ENCODE data around the gene TMEM245.

The TMEM245 gene

DNA sequence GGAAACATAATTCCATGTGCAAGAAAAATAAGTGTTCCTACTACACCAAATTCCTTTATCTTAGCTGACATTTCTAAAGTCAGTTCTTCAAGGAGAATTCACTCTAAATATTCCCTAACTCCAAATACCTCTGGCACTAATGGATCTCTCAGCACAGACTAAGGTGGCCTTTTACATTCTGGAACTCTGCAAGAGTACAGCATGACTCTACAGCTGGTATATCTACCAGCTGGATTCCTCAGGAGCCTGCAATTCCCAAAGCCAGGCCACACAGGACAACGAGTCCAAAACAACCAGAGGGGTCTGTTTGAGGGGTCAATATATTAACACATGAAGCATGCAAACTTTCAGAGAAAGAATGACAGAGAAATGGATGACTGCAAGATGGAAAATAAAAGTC is 27.2 kb downstream of the TMEM245 start:
- no peak overlapping the region for H3K27ac ChIP-seq
- H3K4me3 ChIP-seq (ENCODE audit: low read depth in 1 of 2, low read length in 1 of 2), result no peak overlapping the region
- H3K4me1 ChIP-seq (ENCODE audit: control insufficient read depth in 1 of 2, insufficient read depth in 1 of 2, low read depth in 1 of 2, low read length in 1 of 2), result no peaks in the 10 kb centered on the region
- TF ChIP-seq, protein P1, sequence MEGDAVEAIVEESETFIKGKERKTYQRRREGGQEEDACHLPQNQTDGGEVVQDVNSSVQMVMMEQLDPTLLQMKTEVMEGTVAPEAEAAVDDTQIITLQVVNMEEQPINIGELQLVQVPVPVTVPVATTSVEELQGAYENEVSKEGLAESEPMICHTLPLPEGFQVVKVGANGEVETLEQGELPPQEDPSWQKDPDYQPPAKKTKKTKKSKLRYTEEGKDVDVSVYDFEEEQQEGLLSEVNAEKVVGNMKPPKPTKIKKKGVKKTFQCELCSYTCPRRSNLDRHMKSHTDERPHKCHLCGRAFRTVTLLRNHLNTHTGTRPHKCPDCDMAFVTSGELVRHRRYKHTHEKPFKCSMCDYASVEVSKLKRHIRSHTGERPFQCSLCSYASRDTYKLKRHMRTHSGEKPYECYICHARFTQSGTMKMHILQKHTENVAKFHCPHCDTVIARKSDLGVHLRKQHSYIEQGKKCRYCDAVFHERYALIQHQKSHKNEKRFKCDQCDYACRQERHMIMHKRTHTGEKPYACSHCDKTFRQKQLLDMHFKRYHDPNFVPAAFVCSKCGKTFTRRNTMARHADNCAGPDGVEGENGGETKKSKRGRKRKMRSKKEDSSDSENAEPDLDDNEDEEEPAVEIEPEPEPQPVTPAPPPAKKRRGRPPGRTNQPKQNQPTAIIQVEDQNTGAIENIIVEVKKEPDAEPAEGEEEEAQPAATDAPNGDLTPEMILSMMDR (IDR thresholded peaks at IDR 0.05), result no peak
- no peaks in the 10 kb centered on the region for H3K9me3 ChIP-seq
- no peaks in the 10 kb centered on the region for H3K27me3 ChIP-seq
- peaks cover 38% of the 10 kb centered on the region for H3K36me3 ChIP-seq

DNA sequence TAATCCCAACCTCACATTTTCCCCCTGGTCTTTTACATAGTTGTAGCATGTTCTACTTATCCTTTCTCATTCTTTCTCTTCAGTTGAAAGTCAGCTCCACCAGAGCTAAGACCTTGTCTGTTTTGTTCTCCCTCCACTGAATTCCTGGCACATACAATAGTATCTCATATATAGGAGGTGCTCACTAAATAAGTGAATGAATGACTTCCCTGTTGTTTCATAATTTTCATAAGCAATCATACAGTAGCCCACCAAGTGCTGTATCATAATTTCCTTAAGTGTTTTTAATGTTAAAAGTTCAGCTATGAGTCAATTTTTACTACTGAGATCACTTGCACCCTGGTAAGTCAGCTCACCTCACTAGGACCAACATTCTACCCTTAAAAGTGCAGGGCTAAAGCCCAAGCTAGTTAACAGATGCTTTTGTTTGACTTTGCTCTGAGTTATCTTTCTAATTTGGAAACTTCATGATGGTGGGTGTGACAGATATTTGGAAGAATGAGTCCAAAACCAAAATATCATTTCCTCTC is 27.6 kb downstream of the TMEM245 start:
- H3K4me1 ChIP-seq (ENCODE audit: control insufficient read depth in 1 of 2, insufficient read depth in 1 of 2, low read depth in 1 of 2, low read length in 1 of 2), result no peaks in the 10 kb centered on the region
- TF ChIP-seq, protein P1 (IDR thresholded peaks at IDR 0.05), result no peak

DNA sequence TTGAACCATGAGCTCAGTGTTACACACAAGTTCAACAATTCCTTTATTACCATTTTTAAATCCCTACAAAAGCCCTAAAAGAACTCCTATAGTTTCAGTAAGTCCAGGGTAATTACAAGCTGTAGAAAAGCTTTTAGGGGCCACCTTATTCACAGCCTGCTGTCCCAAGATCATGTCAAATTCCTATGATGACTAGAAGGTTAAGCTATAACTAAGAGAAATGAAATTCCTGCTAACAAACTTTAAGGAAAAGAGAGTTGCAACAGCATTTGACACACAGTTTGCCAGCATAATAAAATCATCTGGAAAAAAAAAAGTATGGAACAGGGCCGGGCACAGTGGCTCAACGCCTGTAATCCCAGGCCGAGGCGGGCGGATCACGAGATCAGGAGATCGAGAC is 31.5 kb downstream of the TMEM245 start:
- H3K4me1 ChIP-seq (ENCODE audit: control insufficient read depth in 1 of 2, insufficient read depth in 1 of 2, low read depth in 1 of 2, low read length in 1 of 2), result no peaks in the 10 kb centered on the region
- H3K9me3 ChIP-seq, result no peaks in the 10 kb centered on the region
- H3K27me3 ChIP-seq, result no peaks in the 10 kb centered on the region
- H3K4me3 ChIP-seq (ENCODE audit: low read depth in 1 of 2, low read length in 1 of 2), result no peak overlapping the region
- H3K27ac ChIP-seq, result no peak overlapping the region
- TF ChIP-seq, protein P1 (IDR thresholded peaks at IDR 0.05), result no peak
- H3K36me3 ChIP-seq, result peaks cover 43% of the 10 kb centered on the region

More for the DNA sequence above, 27.6 kb downstream of the TMEM245 start:
- Histone ChIP-seq H3K4me3 (ENCODE audit: low read depth in 1 of 2, low read length in 1 of 2) (no peak overlapping the region), H3K27me3 (no peaks in the 10 kb centered on the region), H3K27ac (no peak overlapping the region), H3K9me3 (no peaks in the 10 kb centered on the region), H3K36me3 (peaks cover 42% of the 10 kb centered on the region)

DNA sequence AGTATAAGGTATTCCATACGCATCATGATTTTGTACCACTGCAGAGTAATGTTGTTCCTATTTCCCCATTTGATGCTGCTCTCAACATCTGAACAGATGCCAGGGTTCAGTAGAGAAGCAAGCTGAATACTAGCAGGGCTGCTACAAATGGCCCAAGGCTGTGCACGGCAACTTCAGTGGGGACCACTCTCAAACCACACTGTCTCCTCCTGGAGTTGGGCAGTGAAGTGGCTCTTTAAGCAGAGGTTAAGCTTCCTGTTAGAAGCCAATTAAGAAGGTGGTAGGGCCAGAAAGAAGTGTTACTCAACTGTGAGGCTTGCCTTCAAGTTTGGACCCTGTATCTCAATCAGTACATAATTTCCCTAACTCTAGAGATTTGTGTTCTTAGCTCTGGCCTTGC is 32.0 kb downstream of the TMEM245 start:
- Histone ChIP-seq H3K9me3 (no peaks in the 10 kb centered on the region), H3K27ac (no peak overlapping the region), H3K4me3 (ENCODE audit: low read depth in 1 of 2, low read length in 1 of 2) (no peak overlapping the region), H3K4me1 (ENCODE audit: control insufficient read depth in 1 of 2, insufficient read depth in 1 of 2, low read depth in 1 of 2, low read length in 1 of 2) (no peaks in the 10 kb centered on the region), H3K27me3 (no peaks in the 10 kb centered on the region), H3K36me3 (peaks cover 42% of the 10 kb centered on the region)
- TF ChIP-seq, protein P1 (IDR thresholded peaks at IDR 0.05), result no peak

DNA sequence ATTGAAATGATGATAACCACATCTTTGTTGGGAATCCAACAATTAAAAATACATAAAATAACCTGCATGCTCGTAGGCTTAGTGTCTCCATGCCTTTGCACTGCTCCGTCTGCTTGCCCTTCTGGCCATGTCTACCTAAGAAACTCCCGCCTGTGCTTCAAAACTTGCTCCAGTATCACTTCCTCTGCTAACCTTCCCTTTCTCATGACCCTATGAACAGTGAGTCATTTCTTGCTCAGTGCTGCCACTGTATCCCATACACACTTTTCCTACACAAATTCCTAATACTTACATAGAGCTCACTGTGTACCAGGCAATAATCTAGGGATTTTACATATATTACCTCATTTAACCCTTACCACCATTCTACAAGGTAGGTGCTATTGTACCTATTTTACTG is 33.5 kb downstream of the TMEM245 start:
- H3K27me3 ChIP-seq, result no peaks in the 10 kb centered on the region
- no peak overlapping the region for H3K4me3 ChIP-seq (ENCODE audit: low read depth in 1 of 2, low read length in 1 of 2)
- H3K4me1 ChIP-seq (ENCODE audit: control insufficient read depth in 1 of 2, insufficient read depth in 1 of 2, low read depth in 1 of 2, low read length in 1 of 2), result no peaks in the 10 kb centered on the region
- TF ChIP-seq, protein P1 (IDR thresholded peaks at IDR 0.05), result no peak
- peaks cover 46% of the 10 kb centered on the region for H3K36me3 ChIP-seq
- H3K9me3 ChIP-seq, result no peaks in the 10 kb centered on the region
- no peak overlapping the region for H3K27ac ChIP-seq

DNA sequence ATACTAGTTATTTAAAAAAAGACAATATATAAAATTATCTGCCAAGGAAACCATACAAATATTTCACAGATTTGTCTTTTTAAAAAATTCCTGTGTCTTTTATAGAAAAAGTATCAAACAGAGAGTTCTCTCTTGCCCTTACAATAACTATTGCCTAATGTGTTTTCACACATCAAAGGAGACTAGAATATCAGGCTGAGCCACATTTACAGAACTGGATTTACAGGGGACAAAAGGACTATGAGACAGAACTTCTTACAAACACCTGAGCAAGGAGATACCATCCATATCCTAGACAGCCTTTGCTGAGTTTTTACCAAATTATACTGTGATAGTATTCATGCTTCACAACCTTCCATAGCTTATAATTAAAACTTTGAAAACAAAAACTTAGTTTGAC is 34.2 kb downstream of the TMEM245 start:
- H3K27ac ChIP-seq, result no peak overlapping the region
- H3K36me3 ChIP-seq, result peaks cover 40% of the 10 kb centered on the region
- TF ChIP-seq, protein P1 (IDR thresholded peaks at IDR 0.05), result no peak
- H3K27me3 ChIP-seq, result no peaks in the 10 kb centered on the region
- no peaks in the 10 kb centered on the region for H3K4me1 ChIP-seq (ENCODE audit: control insufficient read depth in 1 of 2, insufficient read depth in 1 of 2, low read depth in 1 of 2, low read length in 1 of 2)
- no peak overlapping the region for H3K4me3 ChIP-seq (ENCODE audit: low read depth in 1 of 2, low read length in 1 of 2)
- no peaks in the 10 kb centered on the region for H3K9me3 ChIP-seq
